Cardiac muscle cell (in vitro differentiated cells and primary cell): ENCODE results near the gene SPINK6. TPM values are rescaled to one million over a fixed set of nuclear protein-coding genes. Genes with fewer than 3 reads are reported as not detected.

Experiments used
- DNase-seq, 2 donors: peaks; one replicate each; pipeline versions ENCODE4 v3.0.0 to v3.0.0-alpha.2; 2010 to 2017; ENCODE audit warnings: low read depth in 1 of 2, low spot score in 1 of 2
- H3K27ac ChIP-seq: fragments of 200-600 bp; sonication (generic); 2 replicates; pipeline ENCODE4 v1.5.1; 2016
- H3K27me3 ChIP-seq: fragments of 200-600 bp; sonication (generic); 2 replicates; pipeline ENCODE4 v1.6.0; 2016; ENCODE audit warnings: control low read depth
- H3K36me3 ChIP-seq: fragments of 200-600 bp; sonication (generic); 2 replicates; pipeline ENCODE4 v1.5.1; 2016; ENCODE audit warnings: control low read depth
- H3K4me1 ChIP-seq: fragments of 200-600 bp; sonication (generic); 2 replicates; pipeline ENCODE4 v1.8.1; 2017; ENCODE audit warnings: low read depth, mild to moderate bottlenecking, mixed run types
- H3K4me3 ChIP-seq: fragments of 200-600 bp; sonication (generic); 2 replicates; pipeline ENCODE4 v1.5.1; 2016; ENCODE audit warnings: mild to moderate bottlenecking
- H3K9me3 ChIP-seq: fragments of 200-600 bp; sonication (generic); 2 replicates; pipeline ENCODE4 v1.5.1; 2017; ENCODE audit warnings: low read depth, mild to moderate bottlenecking, control low read depth
- polyA plus RNA-seq: library from polyadenylated mRNA; unstranded; fragments of >200 nt; fragmentation: Nextera tagmentation; extraction: Ambion mirVana; gene quantifications from 2 replicates; pipeline ENCODE4 v1.2.1, GENCODE V29; 2016
- total RNA-seq: library from RNA; depleted of rRNA; stranded (reverse); fragments of >200 nt; gene quantifications from 2 replicates; pipeline ENCODE4 v1.2.3, GENCODE V29; 2016
- TF ChIP-seq, protein P1 (sequence below): IDR thresholded peaks from 2 replicates; pipeline ENCODE4 v1.5.1; 2012; ENCODE audit warnings: low read depth, mild to moderate bottlenecking, low read length

Gene SPINK6
- total and polyA plus RNA-seq, 2 experiments from 2014 or later = not detected

DNA sequence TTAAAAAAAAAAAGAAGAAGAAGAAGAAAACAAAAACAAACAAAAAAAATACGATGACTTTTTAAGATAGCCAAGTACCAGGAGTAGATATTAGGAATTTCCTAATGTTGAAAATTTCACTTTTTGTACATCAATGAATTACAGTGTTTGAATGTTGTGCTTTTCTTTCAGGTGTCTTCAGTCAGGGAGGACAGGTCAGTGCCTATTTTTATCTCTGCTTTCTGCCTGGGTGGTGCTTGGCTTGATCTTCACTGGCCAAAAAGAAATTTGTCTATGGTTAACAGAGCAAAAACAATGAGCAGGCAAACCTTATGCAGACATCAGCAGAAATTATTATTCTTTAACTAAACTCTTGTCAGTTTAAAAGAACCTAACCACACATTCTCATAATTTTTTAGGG is 3.0 kb downstream of the SPINK6 start:
- TF ChIP-seq, protein P1, sequence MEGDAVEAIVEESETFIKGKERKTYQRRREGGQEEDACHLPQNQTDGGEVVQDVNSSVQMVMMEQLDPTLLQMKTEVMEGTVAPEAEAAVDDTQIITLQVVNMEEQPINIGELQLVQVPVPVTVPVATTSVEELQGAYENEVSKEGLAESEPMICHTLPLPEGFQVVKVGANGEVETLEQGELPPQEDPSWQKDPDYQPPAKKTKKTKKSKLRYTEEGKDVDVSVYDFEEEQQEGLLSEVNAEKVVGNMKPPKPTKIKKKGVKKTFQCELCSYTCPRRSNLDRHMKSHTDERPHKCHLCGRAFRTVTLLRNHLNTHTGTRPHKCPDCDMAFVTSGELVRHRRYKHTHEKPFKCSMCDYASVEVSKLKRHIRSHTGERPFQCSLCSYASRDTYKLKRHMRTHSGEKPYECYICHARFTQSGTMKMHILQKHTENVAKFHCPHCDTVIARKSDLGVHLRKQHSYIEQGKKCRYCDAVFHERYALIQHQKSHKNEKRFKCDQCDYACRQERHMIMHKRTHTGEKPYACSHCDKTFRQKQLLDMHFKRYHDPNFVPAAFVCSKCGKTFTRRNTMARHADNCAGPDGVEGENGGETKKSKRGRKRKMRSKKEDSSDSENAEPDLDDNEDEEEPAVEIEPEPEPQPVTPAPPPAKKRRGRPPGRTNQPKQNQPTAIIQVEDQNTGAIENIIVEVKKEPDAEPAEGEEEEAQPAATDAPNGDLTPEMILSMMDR = no peak
- Histone ChIP-seq H3K27me3 (no peaks in the 10 kb centered on the region), H3K36me3 (no peaks in the 10 kb centered on the region), H3K4me3 (no peak overlapping the region), H3K9me3 (no peaks in the 10 kb centered on the region), H3K27ac (no peak overlapping the region), H3K4me1 (no peaks in the 10 kb centered on the region)
- no peak for DNase-seq

DNA sequence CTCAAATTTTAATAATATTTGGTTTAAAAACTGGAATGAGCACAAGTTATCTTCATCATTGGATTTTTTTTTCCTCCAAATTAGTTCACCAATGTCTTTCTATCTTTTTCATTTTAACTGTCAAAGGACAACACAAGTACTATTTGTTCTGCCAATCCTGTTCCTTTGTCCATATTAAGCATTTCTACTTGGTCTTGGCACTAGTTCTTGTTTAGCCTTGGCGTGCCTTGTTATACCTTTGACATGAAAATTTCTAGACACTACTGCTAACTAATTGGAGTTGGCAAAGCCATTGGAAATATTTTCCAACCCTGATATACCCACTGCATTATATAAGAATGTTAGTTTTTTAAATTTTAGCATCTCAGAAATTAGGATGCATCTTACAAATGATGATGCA is 3.8 kb downstream of the SPINK6 start:
- Histone ChIP-seq H3K4me3 (no peak overlapping the region), H3K27me3 (no peaks in the 10 kb centered on the region), H3K27ac (no peak overlapping the region), H3K36me3 (no peaks in the 10 kb centered on the region), H3K9me3 (no peaks in the 10 kb centered on the region), H3K4me1 (no peaks in the 10 kb centered on the region)
- peak in 1 of 2 donors; percentile 12 for DNase-seq
- TF ChIP-seq, protein P1 = no peak

DNA sequence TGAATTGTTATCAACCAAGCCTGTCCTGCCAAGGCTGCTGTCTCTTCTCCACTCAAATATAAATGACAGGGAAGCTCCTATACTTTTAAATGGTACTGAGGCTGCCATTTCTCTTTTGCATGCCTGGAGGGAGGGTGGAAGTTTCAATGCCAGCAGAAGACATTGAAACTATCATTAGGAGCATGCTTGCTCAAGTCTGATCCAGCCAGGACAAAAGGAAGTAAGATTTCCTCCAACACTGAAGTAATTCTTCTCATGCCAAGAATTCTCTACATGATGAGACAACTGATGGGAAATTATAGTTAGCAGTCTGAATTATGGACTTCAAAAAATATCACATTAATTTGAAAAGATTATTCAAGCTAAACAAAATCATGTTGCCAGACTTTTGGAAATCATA is 5.4 kb downstream of the SPINK6 start:
- peak in 1 of 2 donors; percentile 27 for DNase-seq
- H3K27me3 ChIP-seq = no peaks in the 10 kb centered on the region
- no peaks in the 10 kb centered on the region for H3K4me1 ChIP-seq
- H3K27ac ChIP-seq = no peak overlapping the region
- H3K9me3 ChIP-seq = no peaks in the 10 kb centered on the region
- H3K36me3 ChIP-seq = no peaks in the 10 kb centered on the region
- H3K4me3 ChIP-seq = no peak overlapping the region
- TF ChIP-seq, protein P1 = no peak

DNA sequence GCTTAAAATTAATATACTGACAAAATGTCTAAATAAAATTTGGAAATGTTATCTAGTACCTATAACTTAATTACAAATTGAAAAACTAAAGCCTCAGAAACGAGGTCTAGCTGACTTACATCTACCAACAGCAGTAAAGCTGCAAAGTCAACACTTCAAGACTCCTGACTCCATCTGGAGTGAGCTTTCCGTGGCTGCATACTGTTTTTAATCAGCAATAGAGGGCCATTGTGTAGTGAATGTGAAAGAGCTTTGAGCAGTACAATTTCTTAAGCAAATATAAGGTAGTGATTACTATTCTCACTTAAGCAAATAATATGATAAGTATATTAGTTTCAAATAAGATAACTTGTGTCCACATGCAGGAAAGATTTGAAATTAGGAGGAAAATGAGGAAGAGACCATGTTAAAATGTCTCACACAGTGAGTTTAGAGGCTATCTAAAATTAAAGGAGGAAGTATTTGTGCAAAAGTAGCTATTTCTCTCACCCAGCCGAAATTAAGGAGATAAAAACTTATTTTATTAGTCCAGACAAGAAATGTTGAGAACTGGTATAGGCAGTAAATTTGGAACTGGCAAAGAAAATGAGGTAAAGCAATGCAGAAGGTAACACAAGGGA is 6.4 kb downstream of the SPINK6 start:
- H3K27ac ChIP-seq = no peak overlapping the region
- H3K9me3 ChIP-seq = no peaks in the 10 kb centered on the region
- TF ChIP-seq, protein P1 = no peak
- H3K36me3 ChIP-seq = no peaks in the 10 kb centered on the region
- H3K27me3 ChIP-seq = no peaks in the 10 kb centered on the region
- H3K4me1 ChIP-seq = no peaks in the 10 kb centered on the region
- H3K4me3 ChIP-seq = no peak overlapping the region
- DNase-seq = peak in 1 of 2 donors; percentile 8

DNA sequence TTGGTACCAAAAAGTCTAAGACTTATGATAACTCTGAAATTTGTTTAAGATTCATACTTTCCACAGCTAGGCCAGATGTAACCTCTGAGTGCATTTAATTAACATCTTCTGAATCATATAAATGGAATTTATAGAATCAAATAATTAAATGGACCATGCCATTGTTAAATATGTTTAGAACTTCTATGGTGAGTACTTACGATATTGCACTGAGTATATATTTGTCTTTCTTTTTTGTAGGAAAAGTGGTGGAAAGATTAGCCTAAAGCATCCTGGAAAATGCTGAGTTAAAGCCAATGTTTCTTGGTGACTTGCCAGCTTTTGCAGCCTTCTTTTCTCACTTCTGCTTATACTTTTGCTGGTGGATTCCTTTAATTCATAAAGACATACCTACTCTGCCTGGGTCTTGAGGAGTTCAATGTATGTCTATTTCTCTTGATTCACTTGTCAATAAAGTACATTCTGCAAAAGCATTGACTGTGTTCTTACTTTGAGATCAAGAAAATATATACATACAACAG is 11.9 kb downstream of the SPINK6 start:
- Histone ChIP-seq H3K27ac (no peak overlapping the region), H3K9me3 (no peaks in the 10 kb centered on the region), H3K4me3 (no peak overlapping the region), H3K27me3 (no peaks in the 10 kb centered on the region), H3K4me1 (no peaks in the 10 kb centered on the region), H3K36me3 (no peaks in the 10 kb centered on the region)
- TF ChIP-seq, protein P1 = no peak
- DNase-seq = peak in 1 of 2 donors; percentile 18
